IPS-18c (cell line): ENCODE data around the gene PKHD1.

Experiments used
- H3K4me3 ChIP-seq: 2 replicates; pipeline ENCODE4 v1.7.0; 2013; ENCODE audit warnings: low read depth, mild to moderate bottlenecking, low read length, moderate library complexity; ENCODE audit not compliant: insufficient read depth
- H3K9me3 ChIP-seq: one replicate; pipeline ENCODE4 v1.6.1; 2013; ENCODE audit warnings: mild to moderate bottlenecking, low read length, moderate library complexity; ENCODE audit not compliant: control insufficient read depth, insufficient read depth

PKHD1 gene

GRCh38 chr6:52063584-52064344 lies 23.6 kb downstream of the PKHD1 start:
- H3K9me3 ChIP-seq = no peaks in the 10 kb centered on the region
- H3K4me3 ChIP-seq = no peak overlapping the region

- no peak overlapping the region for H3K4me3 ChIP-seq
- H3K9me3 ChIP-seq = no peaks in the 10 kb centered on the region
Observed at GRCh38 chr6:52061481-52061880, 25.9 kb downstream of the PKHD1 start.

DNA sequence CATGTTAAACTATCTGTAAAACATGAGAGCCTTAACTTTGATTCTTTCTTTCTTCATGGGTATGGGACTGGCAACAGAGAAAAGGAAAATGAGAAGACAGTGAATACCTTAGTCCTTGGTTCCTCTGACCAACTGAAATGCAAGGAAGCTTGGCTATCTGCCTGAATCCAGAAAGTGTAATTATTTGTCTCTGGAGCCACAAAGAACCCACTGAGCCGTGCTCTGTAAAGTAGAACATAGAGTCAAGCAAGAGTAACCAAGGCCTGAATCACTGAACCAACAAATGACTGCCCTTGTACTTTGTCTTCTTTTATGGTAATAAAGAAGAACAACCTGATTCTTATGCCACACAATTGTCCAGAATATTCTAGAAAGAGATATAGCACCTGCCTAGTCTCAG lies 27.6 kb downstream of the PKHD1 start:
- Histone ChIP-seq H3K4me3 (no peak overlapping the region), H3K9me3 (no peaks in the 10 kb centered on the region)

- H3K9me3 ChIP-seq = no peaks in the 10 kb centered on the region
- H3K4me3 ChIP-seq = no peak overlapping the region
Observed at GRCh38 chr6:52055451-52055850, 32.0 kb downstream of the PKHD1 start.

DNA sequence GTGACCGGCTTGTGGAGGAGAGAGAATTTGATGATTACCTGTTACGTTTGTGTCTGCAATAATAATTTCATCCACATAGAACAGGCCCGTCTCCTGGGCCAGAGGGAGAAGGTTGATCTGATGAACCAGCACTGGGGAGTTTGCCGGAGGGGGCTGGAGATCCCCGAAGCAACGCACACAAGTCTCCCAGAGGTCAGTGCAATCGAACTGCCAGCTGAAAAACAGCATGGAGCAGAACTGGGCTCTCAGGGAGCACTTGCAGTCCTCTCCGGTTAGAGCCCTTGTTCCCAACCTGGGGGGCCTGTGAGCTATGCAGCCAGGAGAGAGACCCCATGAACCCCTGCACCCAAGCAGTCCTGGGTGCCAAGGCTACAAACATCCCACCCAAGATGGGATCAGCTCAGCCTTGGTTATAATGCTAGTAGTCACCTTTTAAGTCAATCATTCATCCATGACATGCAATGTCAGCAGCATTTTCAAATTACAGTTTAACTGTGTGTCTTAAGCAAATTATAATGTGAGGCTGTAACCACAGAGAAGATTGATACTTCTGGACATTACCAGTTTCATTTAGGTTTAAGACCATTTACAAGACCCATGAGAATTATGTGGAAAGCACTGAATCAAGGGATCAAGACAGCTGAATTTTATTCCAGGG lies 34.2 kb downstream of the PKHD1 start:
- no peak overlapping the region for H3K4me3 ChIP-seq

GRCh38 chr6:52050051-52050405 lies 37.4 kb downstream of the PKHD1 start:
- Histone ChIP-seq H3K4me3 (no peak overlapping the region), H3K9me3 (no peaks in the 10 kb centered on the region)

More for the DNA sequence above, 34.2 kb downstream of the PKHD1 start:
- H3K9me3 ChIP-seq = no peaks in the 10 kb centered on the region

- Histone ChIP-seq H3K4me3 (no peak overlapping the region), H3K9me3 (no peaks in the 10 kb centered on the region)
Observed at GRCh38 chr6:52049252-52050050, 38.0 kb downstream of the PKHD1 start.

- Histone ChIP-seq H3K9me3 (no peaks in the 10 kb centered on the region), H3K4me3 (no peak overlapping the region)
Observed at GRCh38 chr6:52046456-52046855, 41.0 kb downstream of the PKHD1 start.

- Histone ChIP-seq H3K4me3 (no peak overlapping the region), H3K9me3 (no peaks in the 10 kb centered on the region)
Observed at GRCh38 chr6:52045481-52045880, 41.9 kb downstream of the PKHD1 start.

- no peak overlapping the region for H3K4me3 ChIP-seq
Observed at GRCh38 chr6:52045033-52045432, 42.4 kb downstream of the PKHD1 start.

GRCh38 chr6:52042141-52042885 lies 45.1 kb downstream of the PKHD1 start:
- Histone ChIP-seq H3K9me3 (no peaks in the 10 kb centered on the region), H3K4me3 (no peak overlapping the region)

More at GRCh38 chr6:52045033-52045432, 42.4 kb downstream of the PKHD1 start:
- no peaks in the 10 kb centered on the region for H3K9me3 ChIP-seq

GRCh38 chr6:52041134-52041533 lies 46.3 kb downstream of the PKHD1 start:
- H3K9me3 ChIP-seq = no peaks in the 10 kb centered on the region

DNA sequence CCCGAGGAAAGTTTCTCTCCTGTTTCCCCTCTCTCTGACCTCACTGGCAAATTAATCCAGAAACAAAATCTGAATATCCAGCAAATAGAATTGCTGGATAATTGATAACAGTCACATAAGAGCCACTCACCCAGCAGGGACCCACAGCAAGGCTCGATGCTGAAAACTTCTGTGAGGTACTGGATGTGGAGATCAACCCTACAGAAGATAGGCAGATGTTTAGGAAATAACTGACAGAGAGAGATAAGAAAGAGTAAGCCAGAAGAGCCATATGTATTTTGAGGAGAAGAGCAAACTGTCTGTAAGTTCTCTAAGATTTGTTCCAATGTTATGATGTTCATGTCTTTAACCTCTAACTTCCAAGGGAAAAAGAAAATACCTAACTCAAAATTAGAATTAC lies 59.7 kb downstream of the PKHD1 start:
- Histone ChIP-seq H3K9me3 (no peaks in the 10 kb centered on the region), H3K4me3 (no peak overlapping the region)

More at GRCh38 chr6:52041134-52041533, 46.3 kb downstream of the PKHD1 start:
- no peak overlapping the region for H3K4me3 ChIP-seq

DNA sequence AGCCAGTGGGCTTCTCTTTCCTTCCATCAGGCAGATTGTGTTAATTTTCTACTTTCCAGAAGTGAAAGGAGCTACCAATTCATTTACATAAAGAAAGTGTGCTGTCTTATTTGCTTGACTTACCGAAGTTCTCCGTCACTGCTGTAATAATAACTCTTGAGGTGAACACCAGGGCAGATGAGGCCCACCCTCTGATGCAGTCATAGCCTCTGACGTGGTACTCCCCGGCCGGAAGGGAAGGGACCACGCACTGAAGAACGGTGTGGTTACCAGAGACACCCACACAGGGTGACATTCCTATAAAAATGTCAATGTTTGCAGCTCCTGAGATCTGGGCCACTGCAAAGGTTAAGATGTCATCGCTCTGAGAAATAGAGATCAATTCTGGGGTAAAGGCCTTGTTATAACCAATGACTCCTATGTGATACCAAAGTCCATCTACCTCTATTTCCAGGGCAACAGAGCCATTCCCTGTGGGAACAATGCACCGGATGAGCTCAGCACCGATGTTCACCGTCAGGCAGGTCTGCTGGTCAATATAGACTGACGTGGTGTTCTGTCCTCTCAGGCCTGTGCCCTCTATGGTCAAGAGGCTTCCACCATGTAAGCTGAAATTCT lies 62.9 kb downstream of the PKHD1 start:
- Histone ChIP-seq H3K4me3 (no peak overlapping the region), H3K9me3 (no peaks in the 10 kb centered on the region)

GRCh38 chr6:52022675-52023074 lies 64.7 kb downstream of the PKHD1 start:
- Histone ChIP-seq H3K9me3 (no peaks in the 10 kb centered on the region), H3K4me3 (no peak overlapping the region)

GRCh38 chr6:52020945-52021570 lies 66.4 kb downstream of the PKHD1 start:
- Histone ChIP-seq H3K4me3 (no peak overlapping the region), H3K9me3 (no peaks in the 10 kb centered on the region)
